SK-N-DZ (cell line): Measurements from ENCODE around the gene PRAMEF1.
"Not testable (repeated sequence)": the region's sequence is repeated elsewhere in the genome, so short reads cannot be mapped to it uniquely, and the experiment has no call there.

Source experiments
- DNase-seq: peaks from one replicate; pipeline ENCODE4 v3.0.0-alpha.2; 2015; ENCODE audit warnings: low spot score

The PRAMEF1 gene

GRCh38 chr1:12775443-12775842 is 15.8 kb upstream of the PRAMEF1 start:
- no peak for DNase-seq

DNA sequence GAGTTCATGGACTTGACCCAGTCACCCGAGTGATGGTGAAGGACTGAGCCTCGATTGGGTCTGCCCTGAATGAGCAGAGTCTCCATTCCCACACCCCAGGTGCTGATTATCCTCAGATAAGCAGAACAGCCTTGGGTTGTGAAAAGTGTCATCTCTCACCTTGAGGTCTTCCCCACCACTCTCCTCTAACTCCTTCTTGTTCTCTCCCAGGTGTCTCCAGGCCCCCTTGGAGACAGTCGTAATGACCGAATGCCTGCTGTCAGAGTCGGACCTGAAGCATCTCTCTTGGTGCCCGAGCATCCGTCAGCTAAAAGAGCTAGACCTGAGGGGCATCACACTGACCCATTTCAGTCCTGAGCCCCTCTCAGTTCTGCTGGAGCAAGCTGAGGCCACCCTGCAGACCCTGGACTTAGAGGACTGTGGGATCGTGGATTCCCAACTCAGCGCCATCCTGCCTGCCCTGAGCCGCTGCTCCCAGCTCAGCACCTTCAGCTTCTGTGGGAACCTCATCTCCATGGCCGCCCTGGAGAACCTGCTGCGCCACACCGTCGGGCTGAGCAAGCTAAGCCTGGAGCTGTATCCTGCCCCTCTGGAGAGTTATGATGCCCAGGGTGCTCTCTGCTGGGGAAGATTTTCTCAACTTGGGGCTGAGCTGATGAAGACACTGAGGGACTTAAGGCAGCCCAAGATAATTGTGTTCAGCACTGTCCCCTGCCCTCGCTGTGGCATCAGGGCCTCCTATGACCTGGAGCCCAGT is 14.2 kb upstream of the PRAMEF1 start:
- no peak for DNase-seq

GRCh38 chr1:12778061-12778460 is 13.1 kb upstream of the PRAMEF1 start:
- no peak for DNase-seq

DNA sequence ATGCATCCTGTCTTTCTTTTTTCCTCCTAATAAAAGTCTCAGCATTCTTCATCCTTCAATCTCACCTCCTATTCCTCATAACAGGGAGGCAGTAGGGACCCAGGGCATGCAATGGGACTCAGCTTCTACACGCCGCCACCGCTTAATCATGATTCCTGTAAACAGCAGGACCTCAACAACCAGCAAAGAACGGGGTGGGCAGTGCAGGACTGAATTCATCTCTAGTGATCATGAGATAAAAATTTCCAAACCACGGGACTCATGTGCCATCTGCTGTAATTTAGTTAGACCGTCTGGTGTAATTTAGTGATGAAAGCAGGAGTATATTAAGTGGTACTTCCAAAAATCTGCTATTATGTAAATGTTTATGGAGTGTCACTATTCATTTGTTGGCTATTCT is 12.3 kb upstream of the PRAMEF1 start:
- no peak for DNase-seq

GRCh38 chr1:12781488-12781887 is 9.7 kb upstream of the PRAMEF1 start:
- not testable (repeated sequence) for DNase-seq

GRCh38 chr1:12783783-12784182 is 7.4 kb upstream of the PRAMEF1 start:
- DNase-seq, result not testable (repeated sequence)

DNA sequence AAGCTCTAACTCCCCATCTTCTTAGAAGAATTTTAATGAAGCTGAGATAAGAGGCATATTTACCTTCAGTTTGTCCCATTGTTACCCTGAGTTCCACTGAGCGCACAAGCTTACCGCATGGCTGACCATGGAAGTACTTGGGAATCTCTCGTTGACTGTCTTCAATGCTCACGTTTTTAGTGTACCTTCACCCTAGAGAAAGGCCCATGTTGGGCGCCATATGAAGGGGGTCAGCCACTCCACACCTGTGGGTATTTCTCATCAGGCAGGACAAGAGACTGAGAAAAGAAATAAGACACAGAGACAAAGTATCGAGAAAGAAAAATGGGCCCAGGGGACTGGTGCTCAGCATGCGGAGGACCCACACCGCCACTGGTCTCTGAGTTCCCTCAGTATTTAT is 6.5 kb upstream of the PRAMEF1 start:
- DNase-seq, result not testable (repeated sequence)

GRCh38 chr1:12798911-12799310 is 7.7 kb downstream of the PRAMEF1 start:
- no peak for DNase-seq

GRCh38 chr1:12799730-12800129 is 8.5 kb downstream of the PRAMEF1 start:
- DNase-seq, result no peak

- no peak for DNase-seq
Observed at GRCh38 chr1:12809933-12810332, 18.7 kb downstream of the PRAMEF1 start.

DNA sequence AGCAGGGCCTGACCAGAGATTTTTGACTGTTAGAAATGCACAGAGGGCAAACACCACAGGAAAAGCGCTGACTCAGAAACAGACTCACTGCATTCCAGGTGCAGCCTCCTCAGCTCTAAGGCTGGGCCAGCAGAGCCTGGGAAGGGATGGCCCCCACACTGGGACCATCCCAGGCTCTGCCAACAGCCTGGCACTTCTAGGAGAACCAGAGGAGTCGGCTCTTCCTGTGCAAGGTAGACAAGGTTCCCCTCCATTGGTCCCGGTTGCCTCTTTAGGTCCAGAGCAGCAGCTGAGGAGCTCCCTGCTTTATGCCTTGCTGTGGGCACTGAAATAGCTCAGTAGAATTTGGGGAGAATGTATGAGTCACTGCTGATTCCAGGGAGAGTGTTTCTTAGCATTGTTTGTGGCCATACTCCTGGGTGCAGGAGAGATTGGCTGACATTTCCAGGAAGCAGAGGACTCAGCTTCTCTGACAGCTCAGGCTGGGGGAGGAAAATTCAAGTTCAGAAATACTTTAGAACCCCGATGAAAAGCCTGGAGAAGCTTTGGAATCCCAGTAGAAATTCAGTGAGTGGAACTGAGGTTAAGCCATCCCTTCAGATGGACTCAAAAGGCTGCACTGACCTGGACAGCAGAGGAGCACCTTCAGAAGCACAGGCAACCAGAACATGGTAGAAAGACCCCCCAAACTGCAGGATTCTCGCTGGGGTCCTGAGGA is 19.7 kb downstream of the PRAMEF1 start:
- DNase-seq, result no peak

GRCh38 chr1:12811409-12811784 is 20.2 kb downstream of the PRAMEF1 start:
- DNase-seq, result no peak

GRCh38 chr1:12819061-12819460 is 27.9 kb downstream of the PRAMEF1 start:
- not testable (repeated sequence) for DNase-seq

- DNase-seq, result not testable (repeated sequence)
Observed at GRCh38 chr1:12831310-12831709, 40.1 kb downstream of the PRAMEF1 start, which contains the start of gene PRAMEF11. Gene PRAMEF11 (minus strand): TSS chr1:12831410. CDS start chr1:12828789, 2,621 bp downstream.

- not testable (repeated sequence) for DNase-seq
Observed at GRCh38 chr1:12833251-12833650, 42.1 kb downstream of the PRAMEF1 start.
